Loucy (cell line): Measurements from ENCODE around the gene ZNF277.

Experiments
- H2AFZ ChIP-seq: fragments of 200-600 bp; sonication (generic); 2 replicates; pipeline ENCODE4 v1.6.0; 2016; ENCODE audit warnings: antibody characterized with exemption, mild to moderate bottlenecking, low read length, moderate library complexity
- H3F3A ChIP-seq: fragments of 200-600 bp; 2 replicates; pipeline ENCODE4 v1.6.0; 2016; ENCODE audit warnings: antibody characterized with exemption, low read depth, mild to moderate bottlenecking
- H3K27me3 ChIP-seq: fragments of 200-600 bp; sonication (generic); 2 replicates; pipeline ENCODE4 v1.6.1; 2014; ENCODE audit warnings: low read length, mild to moderate bottlenecking; ENCODE audit not compliant: insufficient read depth, poor library complexity, severe bottlenecking
- H3K36me3 ChIP-seq: fragments of 200-600 bp; sonication (generic); 2 replicates; pipeline ENCODE4 v1.6.1; 2016; ENCODE audit warnings: low read length; ENCODE audit not compliant: insufficient read depth
- H3K4me1 ChIP-seq: fragments of 200-600 bp; sonication (generic); 2 replicates; pipeline ENCODE4 v1.5.1; 2014; ENCODE audit warnings: low read length, mild to moderate bottlenecking; ENCODE audit not compliant: insufficient read depth, poor library complexity, severe bottlenecking
- H3K4me2 ChIP-seq: fragments of 200-600 bp; sonication (generic); 2 replicates; pipeline ENCODE4 v1.6.0; 2014; ENCODE audit warnings: antibody characterized with exemption, low read length, low read depth, mild to moderate bottlenecking; ENCODE audit not compliant: poor library complexity, severe bottlenecking
- H3K4me3 ChIP-seq: fragments of 200-600 bp; sonication (generic); 2 replicates; pipeline ENCODE4 v1.5.1; 2014; ENCODE audit warnings: low read length, mild to moderate bottlenecking, mixed read lengths; ENCODE audit not compliant: poor library complexity, severe bottlenecking
- H3K79me2 ChIP-seq: fragments of 200-600 bp; sonication (generic); 2 replicates; pipeline ENCODE4 v1.6.1; 2014; ENCODE audit warnings: low read length; ENCODE audit not compliant: insufficient read depth
- H3K9ac ChIP-seq: fragments of 200-600 bp; sonication (generic); 2 replicates; pipeline ENCODE4 v1.6.0; 2014; ENCODE audit warnings: mild to moderate bottlenecking, low read depth, low read length, moderate library complexity; ENCODE audit not compliant: poor library complexity, severe bottlenecking
- H3K9me2 ChIP-seq: fragments of 200-600 bp; sonication (generic); replicated peaks from 2 replicates; pipeline ENCODE4 v1.6.1; 2016; ENCODE audit warnings: low read depth, low read length, mixed read lengths
- H3K9me3 ChIP-seq: fragments of 200-600 bp; sonication (generic); 2 replicates; pipeline ENCODE4 v1.6.1; 2014; ENCODE audit warnings: mild to moderate bottlenecking, antibody characterized with exemption, low read length, low read depth; ENCODE audit not compliant: insufficient read depth
- H4K20me1 ChIP-seq: fragments of 200-600 bp; sonication (generic); 2 replicates; pipeline ENCODE4 v1.6.0; 2014; ENCODE audit warnings: antibody characterized with exemption, low read length, mild to moderate bottlenecking; ENCODE audit not compliant: insufficient read depth, poor library complexity, severe bottlenecking
- EZH2phosphoT487 ChIP-seq: fragments of 200-600 bp; IDR thresholded peaks from 2 replicates; pipeline ENCODE4 v1.6.1; 2018; ENCODE audit warnings: antibody characterized with exemption, mild to moderate bottlenecking, moderate library complexity, borderline replicate concordance
- TF ChIP-seq, protein P1 (sequence below): fragments of 200-600 bp; sonication (generic); conservative IDR thresholded peaks from 2 replicates; pipeline ENCODE4 v1.5.1; 2014; ENCODE audit warnings: mild to moderate bottlenecking, antibody characterized with exemption, low read length

ZNF277 gene

DNA sequence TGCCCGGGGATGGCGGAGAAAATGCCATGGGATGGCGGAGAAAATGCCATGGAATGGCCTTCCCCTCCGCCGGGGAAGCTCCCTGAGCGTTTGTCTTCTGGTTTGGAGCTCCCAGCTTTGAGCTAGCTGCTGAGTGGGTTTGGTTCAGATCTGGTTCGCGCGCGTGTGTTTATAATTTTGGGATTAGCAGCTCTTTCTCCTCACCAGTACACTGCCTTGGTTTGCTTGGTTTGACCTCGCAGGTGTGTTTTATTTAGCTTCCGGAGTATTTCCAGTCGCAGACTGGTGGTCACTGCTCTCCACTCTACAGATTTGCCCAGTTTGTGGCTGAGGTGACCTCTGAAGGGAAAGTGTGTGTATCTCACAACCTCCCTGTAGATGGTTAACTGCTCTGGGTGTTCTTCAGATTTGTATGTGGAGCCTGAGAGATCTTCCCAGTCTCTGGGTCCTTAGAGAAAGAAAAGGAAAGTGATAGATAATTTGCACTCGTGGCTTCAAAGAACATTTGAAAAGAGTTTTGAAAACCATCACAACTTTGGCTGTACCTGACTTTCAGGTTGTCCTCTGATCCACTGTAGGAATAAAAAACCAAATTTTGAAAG is 597 bp downstream of the ZNF277 start:
- H2AFZ ChIP-seq = peak overlapping the region; percentile 87
- peaks cover 41% of the 10 kb centered on the region for H3K79me2 ChIP-seq
- no peaks in the 10 kb centered on the region for H3F3A ChIP-seq
- H3K9ac ChIP-seq = peak overlapping the region; percentile 81
- H4K20me1 ChIP-seq = peaks cover 8% of the 10 kb centered on the region
- no peaks in the 10 kb centered on the region for H3K27me3 ChIP-seq
- TF ChIP-seq EZH2phosphoT487 = no peak
- TF ChIP-seq, protein P1, sequence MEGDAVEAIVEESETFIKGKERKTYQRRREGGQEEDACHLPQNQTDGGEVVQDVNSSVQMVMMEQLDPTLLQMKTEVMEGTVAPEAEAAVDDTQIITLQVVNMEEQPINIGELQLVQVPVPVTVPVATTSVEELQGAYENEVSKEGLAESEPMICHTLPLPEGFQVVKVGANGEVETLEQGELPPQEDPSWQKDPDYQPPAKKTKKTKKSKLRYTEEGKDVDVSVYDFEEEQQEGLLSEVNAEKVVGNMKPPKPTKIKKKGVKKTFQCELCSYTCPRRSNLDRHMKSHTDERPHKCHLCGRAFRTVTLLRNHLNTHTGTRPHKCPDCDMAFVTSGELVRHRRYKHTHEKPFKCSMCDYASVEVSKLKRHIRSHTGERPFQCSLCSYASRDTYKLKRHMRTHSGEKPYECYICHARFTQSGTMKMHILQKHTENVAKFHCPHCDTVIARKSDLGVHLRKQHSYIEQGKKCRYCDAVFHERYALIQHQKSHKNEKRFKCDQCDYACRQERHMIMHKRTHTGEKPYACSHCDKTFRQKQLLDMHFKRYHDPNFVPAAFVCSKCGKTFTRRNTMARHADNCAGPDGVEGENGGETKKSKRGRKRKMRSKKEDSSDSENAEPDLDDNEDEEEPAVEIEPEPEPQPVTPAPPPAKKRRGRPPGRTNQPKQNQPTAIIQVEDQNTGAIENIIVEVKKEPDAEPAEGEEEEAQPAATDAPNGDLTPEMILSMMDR = no peak
- H3K9me3 ChIP-seq = no peaks in the 10 kb centered on the region
- peaks cover 40% of the 10 kb centered on the region for H3K4me1 ChIP-seq
- H3K4me2 ChIP-seq = peak overlapping the region; percentile 89
- no peaks in the 10 kb centered on the region for H3K9me2 ChIP-seq
- H3K36me3 ChIP-seq = no peaks in the 10 kb centered on the region
- peak overlapping the region; percentile 96 for H3K4me3 ChIP-seq

DNA sequence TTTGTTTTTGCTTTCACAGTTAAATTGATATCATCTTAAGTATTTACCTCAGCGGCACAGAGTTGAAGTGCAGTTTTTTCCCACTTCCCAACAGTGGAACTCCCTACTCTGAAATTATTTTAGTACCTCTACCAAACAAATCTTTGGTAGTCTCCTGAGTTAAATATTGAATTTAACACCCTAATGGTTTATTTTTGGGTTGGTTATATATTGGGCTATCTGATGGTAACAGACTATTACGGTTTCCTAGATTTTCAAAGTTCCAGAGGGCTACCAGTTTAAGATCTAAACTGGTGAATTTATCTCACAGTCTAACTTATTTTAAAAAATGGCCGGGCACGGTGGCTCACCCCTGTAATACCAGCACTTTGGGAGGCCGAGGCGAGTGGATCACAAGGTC is 1.3 kb downstream of the ZNF277 start:
- Histone ChIP-seq H3K9me2 (no peaks in the 10 kb centered on the region), H3K9me3 (no peaks in the 10 kb centered on the region), H3K36me3 (no peaks in the 10 kb centered on the region), H3K79me2 (peaks cover 47% of the 10 kb centered on the region), H3K9ac (peak overlapping the region; percentile 81), H3K4me3 (peak overlapping the region; percentile 96), H3F3A (no peaks in the 10 kb centered on the region), H3K27me3 (no peaks in the 10 kb centered on the region), H4K20me1 (peaks cover 12% of the 10 kb centered on the region), H3K4me2 (peak overlapping the region; percentile 89), H3K4me1 (peaks cover 44% of the 10 kb centered on the region), H2AFZ (no peak overlapping the region)
- no peak for TF ChIP-seq EZH2phosphoT487

DNA sequence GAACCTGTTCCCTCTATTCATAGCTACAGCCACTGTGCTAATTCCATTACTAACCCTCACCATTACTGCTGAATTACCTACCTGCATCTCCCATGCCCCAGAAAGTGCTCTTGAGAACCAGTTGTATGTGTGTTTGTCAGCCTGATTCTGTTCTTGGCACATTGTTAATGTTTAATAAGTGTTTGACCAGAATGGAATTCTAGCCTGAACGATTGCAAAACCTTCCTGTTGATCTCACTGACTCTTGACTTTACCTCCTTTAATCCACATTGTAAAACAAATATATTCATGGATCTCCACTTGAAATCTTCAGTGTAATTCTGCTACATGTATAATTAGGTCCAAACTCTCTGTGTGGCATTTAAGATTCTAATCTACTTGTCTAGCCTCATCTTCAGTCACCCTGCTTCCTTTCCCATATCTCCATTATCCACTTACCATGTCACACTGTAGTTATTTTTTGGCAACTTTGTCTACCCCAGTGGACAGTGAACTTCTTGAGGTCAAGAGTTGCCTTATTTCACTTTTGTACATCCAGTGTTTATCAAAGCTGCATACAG is 4.9 kb downstream of the ZNF277 start:
- TF ChIP-seq, protein P1 = no peak
- TF ChIP-seq EZH2phosphoT487 = no peak
- Histone ChIP-seq H3K79me2 (peaks cover 68% of the 10 kb centered on the region), H4K20me1 (peaks cover 12% of the 10 kb centered on the region)

DNA sequence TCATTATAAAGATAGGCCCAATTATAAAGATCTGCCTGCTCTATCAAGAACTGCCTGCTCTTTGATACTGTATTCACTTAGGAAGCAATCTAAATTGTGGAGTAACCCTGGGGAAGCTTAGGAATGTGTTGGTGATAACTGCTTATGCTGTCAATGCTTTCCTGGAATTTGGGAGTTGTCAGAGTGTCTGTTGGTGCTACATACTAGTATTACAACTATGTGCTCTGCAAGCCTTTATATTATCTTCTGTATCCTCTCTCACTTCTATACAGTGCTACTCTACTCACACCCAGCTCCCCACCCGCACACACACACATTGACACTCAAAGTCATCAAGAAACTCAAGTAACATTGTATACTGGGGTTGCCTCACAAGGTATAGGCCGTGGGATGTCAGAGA is 6.1 kb downstream of the ZNF277 start:
- Histone ChIP-seq H3K4me3 (no peak overlapping the region), H3K9me2 (no peaks in the 10 kb centered on the region), H3K9me3 (no peaks in the 10 kb centered on the region), H2AFZ (no peak overlapping the region), H3K4me1 (peaks cover 37% of the 10 kb centered on the region), H3K27me3 (no peaks in the 10 kb centered on the region), H3K9ac (no peak overlapping the region), H3K4me2 (no peak overlapping the region), H4K20me1 (peaks cover 12% of the 10 kb centered on the region), H3F3A (no peaks in the 10 kb centered on the region), H3K79me2 (peaks cover 68% of the 10 kb centered on the region), H3K36me3 (no peaks in the 10 kb centered on the region)
- TF ChIP-seq, protein P1 = no peak
- no peak for TF ChIP-seq EZH2phosphoT487

More for the DNA sequence above, 4.9 kb downstream of the ZNF277 start:
- Histone ChIP-seq H3K27me3 (no peaks in the 10 kb centered on the region), H2AFZ (no peak overlapping the region), H3K9me3 (no peaks in the 10 kb centered on the region), H3K4me1 (peaks cover 40% of the 10 kb centered on the region), H3K4me2 (peak overlapping the region; percentile 38), H3K9me2 (no peaks in the 10 kb centered on the region), H3K4me3 (no peak overlapping the region), H3K9ac (no peak overlapping the region), H3F3A (no peaks in the 10 kb centered on the region), H3K36me3 (no peaks in the 10 kb centered on the region)
